HepG2 (cell line): ENCODE data around the gene STMN3. TPM values are rescaled to one million over a fixed set of nuclear protein-coding genes. Genes with fewer than 3 reads are reported as not detected.

Source experiments
- ATF7 ChIP-seq, 2 experiments: fragments of 450-650 bp in 1 of 2; sonication (generic) in 1 of 2; formaldehyde crosslinking in 1 of 2; IDR thresholded peaks; 2 replicates each; pipeline versions ENCODE4 v1.4.0 to v1.6.1; 2016 to 2020; ENCODE audit warnings: antibody characterized with exemption in 1 of 2, mild to moderate bottlenecking in 1 of 2, missing genetic modification reagents in 1 of 2
- BRD4 ChIP-seq: sonication (generic); formaldehyde crosslinking; IDR thresholded peaks from 2 replicates; pipeline ENCODE4 v1.4.0; 2020; ENCODE audit warnings: missing genetic modification reagents
- CBX5 ChIP-seq: sonication (generic); formaldehyde crosslinking; IDR thresholded peaks from 2 replicates; pipeline ENCODE4 v1.4.0; 2020; ENCODE audit warnings: missing genetic modification reagents, borderline replicate concordance
- CCAR2 ChIP-seq: fragments of 200-400 bp; formaldehyde crosslinking; optimal IDR thresholded peaks from 2 replicates; pipeline ENCODE3; 2018; ENCODE audit warnings: low read depth, mild to moderate bottlenecking, low read length, moderate library complexity
- ESRRA ChIP-seq: sonication (generic); formaldehyde crosslinking; IDR thresholded peaks from 2 replicates; pipeline ENCODE4 v1.5.1; 2020; ENCODE audit warnings: mild to moderate bottlenecking, low read depth, missing genetic modification reagents
- EZH2 ChIP-seq: conservative IDR thresholded peaks from 2 replicates; pipeline ENCODE4 v1.6.1; 2012; ENCODE audit warnings: mild to moderate bottlenecking, low read depth, low read length, moderate library complexity
- FOXM1 ChIP-seq: sonication (generic); formaldehyde crosslinking; IDR thresholded peaks from 2 replicates; pipeline ENCODE4 v1.5.0; 2020; ENCODE audit warnings: missing genetic modification reagents
- GTF3A ChIP-seq: sonication (generic); formaldehyde crosslinking; conservative IDR thresholded peaks from 2 replicates; pipeline ENCODE4 v1.4.0; 2020; ENCODE audit warnings: mild to moderate bottlenecking, missing genetic modification reagents
- KAT8 ChIP-seq: IDR thresholded peaks from 2 replicates; pipeline ENCODE4 v1.6.1; 2016; ENCODE audit warnings: missing genetic modification reagents, missing compliant biosample characterization
- NFYC ChIP-seq: IDR thresholded peaks from 2 replicates; pipeline ENCODE4 v1.6.1; 2016; ENCODE audit warnings: missing genetic modification reagents, missing compliant biosample characterization
- PHF21A ChIP-seq: sonication (generic); formaldehyde crosslinking; IDR thresholded peaks from 2 replicates; pipeline ENCODE4 v1.5.0; 2020; ENCODE audit warnings: mild to moderate bottlenecking, missing genetic modification reagents
- REL ChIP-seq: sonication (generic); formaldehyde crosslinking; conservative IDR thresholded peaks from 2 replicates; pipeline ENCODE4 v1.8.0; 2022; ENCODE audit warnings: mild to moderate bottlenecking, missing genetic modification reagents, moderate library complexity
- RNF219 ChIP-seq: sonication (generic); formaldehyde crosslinking; IDR thresholded peaks from 2 replicates; pipeline ENCODE4 v1.5.0; 2020; ENCODE audit warnings: mild to moderate bottlenecking, missing genetic modification reagents
- SIX1 ChIP-seq: sonication (generic); formaldehyde crosslinking; IDR thresholded peaks from 2 replicates; pipeline ENCODE4 v1.4.0; 2020; ENCODE audit warnings: missing genetic modification reagents, borderline replicate concordance
- TRIM24 ChIP-seq: sonication (generic); formaldehyde crosslinking; IDR thresholded peaks from 2 replicates; pipeline ENCODE4 v1.8.0; 2022; ENCODE audit warnings: mild to moderate bottlenecking, missing genetic modification reagents
- ZBTB7B ChIP-seq: sonication (generic); formaldehyde crosslinking; IDR thresholded peaks from 2 replicates; pipeline ENCODE4 v1.4.0; 2020; ENCODE audit warnings: missing genetic modification reagents
- ZEB1 ChIP-seq: IDR thresholded peaks from 2 replicates; pipeline ENCODE4 v1.6.1; 2012; ENCODE audit warnings: mild to moderate bottlenecking, low read depth, inconsistent platforms; ENCODE audit not compliant: insufficient replicate concordance
- ZNF124 ChIP-seq: sonication (generic); formaldehyde crosslinking; IDR thresholded peaks from 2 replicates; pipeline ENCODE4 v1.4.0; 2020; ENCODE audit warnings: missing genetic modification reagents
- ZNF138 ChIP-seq: sonication (generic); formaldehyde crosslinking; IDR thresholded peaks from 2 replicates; pipeline ENCODE4 v1.5.0; 2020; ENCODE audit warnings: mild to moderate bottlenecking, low read depth, missing genetic modification reagents
- ZNF264 ChIP-seq: sonication (generic); formaldehyde crosslinking; IDR thresholded peaks from 2 replicates; pipeline ENCODE4 v1.4.0; 2020; ENCODE audit warnings: missing genetic modification reagents
- ZNF713 ChIP-seq: sonication (generic); formaldehyde crosslinking; IDR thresholded peaks from 2 replicates; pipeline ENCODE4 v1.4.0; 2020; ENCODE audit warnings: mild to moderate bottlenecking, missing genetic modification reagents
- ZNF879 ChIP-seq: sonication (generic); formaldehyde crosslinking; IDR thresholded peaks from 2 replicates; pipeline ENCODE4 v1.8.1; 2023; ENCODE audit warnings: missing genetic modification reagents
- polyA plus RNA-seq, 8 experiments: library from polyadenylated mRNA; depleted of rRNA in 3 of 8; stranded (reverse) in 7 of 8; unstranded in 1 of 8; fragments of >200 nt; fragmentation: Illumina TruSeq in 4 of 8; extraction: Trizol in 4 of 8; gene quantifications; 2 replicates each; pipeline versions ENCODE4 v1.2.1 to v1.2.3, GENCODE V29; 2011 to 2016; ENCODE audit warnings: low read depth in 4 of 8, missing spikeins in 1 of 8, mixed read lengths in 1 of 8; ENCODE audit not compliant: insufficient read depth in 1 of 8
- total RNA-seq, 5 experiments: library from RNA; depleted of rRNA; stranded (reverse); fragments of >200 nt; fragmentation: Illumina TruSeq; extraction: Trizol; gene quantifications; 2 replicates each; pipeline ENCODE4 v1.2.3, GENCODE V29; 2016; ENCODE audit warnings: low read depth in 1 of 5
- TF ChIP-seq, protein P1 (sequence below): sonication (generic); formaldehyde crosslinking; IDR thresholded peaks from 2 replicates; pipeline ENCODE4 v1.5.1; 2020; ENCODE audit warnings: missing genetic modification reagents, mild to moderate bottlenecking, borderline replicate concordance
- TF ChIP-seq, protein P2 (sequence below): sonication (generic); formaldehyde crosslinking; IDR thresholded peaks from 2 replicates; pipeline ENCODE4 v1.5.0; 2020; ENCODE audit warnings: missing genetic modification reagents
- TF ChIP-seq, protein P3 (sequence below): IDR thresholded peaks from 2 replicates; pipeline ENCODE4 v1.6.1; 2016; ENCODE audit warnings: missing genetic modification reagents, missing compliant biosample characterization
- TF ChIP-seq, protein P4 (sequence below): sonication (generic); formaldehyde crosslinking; IDR thresholded peaks from 2 replicates; pipeline ENCODE4 v1.4.0; 2020; ENCODE audit warnings: missing genetic modification reagents

Gene STMN3
- total and polyA plus RNA-seq, 2 of the 13 experiments (the other 11 are each of a cell fraction or from before 2014, with no cell fraction given): 21.0 to 48.3 TPM

GRCh38 chr20:63627129-63627750 is 26.0 kb downstream of the STMN3 start (continued):
- TF ChIP-seq FOXM1 (peak; percentile 30; the same call in 1 of the 2 replicates), GTF3A (0 out of 2 replicates have a peak, but pooled peaks have one; percentile 75), CCAR2 (no peak), ZNF879 (CRISPR knock-in tag) (no peak; the same call in 1 of the 2 replicates), SIX1 (CRISPR knock-in tag) (peak; percentile 62; the same call in 1 of the 2 replicates), ZNF713 (CRISPR knock-in tag) (peak; percentile 92), BRD4 (CRISPR knock-in tag) (peak; percentile 77; the same call in 1 of the 2 replicates), CBX5 (peak; percentile 76; the same call in 1 of the 2 replicates), ZNF138 (CRISPR knock-in tag) (no peak; the same call in none of the 2 replicates), ZBTB7B (CRISPR knock-in tag) (peak; percentile 86), ZNF264 (peak; percentile 84), ZNF124 (CRISPR knock-in tag) (peak; percentile 91), ESRRA (CRISPR knock-in tag) (peak; percentile 50; the same call in 1 of the 2 replicates), RNF219 (CRISPR knock-in tag) (no peak), NFYC (CRISPR knock-in tag) (0 out of 2 replicates have a peak, but pooled peaks have one; percentile 11), TRIM24 (CRISPR knock-in tag) (no peak), ATF7 (IDR thresholded peaks at IDR 0.05) (no peak), ATF7 (CRISPR knock-in tag; IDR thresholded peaks at IDR 0.05) (peak; percentile 79; the same call in 1 of the 2 replicates), EZH2 (no peak), REL (CRISPR knock-in tag) (peak; percentile 96), PHF21A (CRISPR knock-in tag) (no peak), KAT8 (CRISPR knock-in tag) (peak; percentile 81), ZEB1 (no peak)
- TF ChIP-seq, protein P1, sequence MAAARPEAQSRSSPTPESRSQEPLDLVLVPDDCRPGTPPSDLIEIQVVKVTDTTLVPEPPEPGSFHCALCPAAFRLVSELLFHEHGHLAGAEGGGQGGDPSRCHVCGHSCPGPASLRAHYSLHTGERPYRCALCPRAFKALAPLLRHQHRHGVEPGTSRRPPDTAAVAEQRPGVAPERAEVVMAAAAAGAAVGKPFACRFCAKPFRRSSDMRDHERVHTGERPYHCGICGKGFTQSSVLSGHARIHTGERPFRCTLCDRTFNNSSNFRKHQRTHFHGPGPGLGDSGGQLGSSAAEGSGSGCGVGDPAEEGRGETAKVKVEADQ (CRISPR knock-in tag): peak; percentile 67; the same call in 1 of the 2 replicates
- TF ChIP-seq, protein P2, sequence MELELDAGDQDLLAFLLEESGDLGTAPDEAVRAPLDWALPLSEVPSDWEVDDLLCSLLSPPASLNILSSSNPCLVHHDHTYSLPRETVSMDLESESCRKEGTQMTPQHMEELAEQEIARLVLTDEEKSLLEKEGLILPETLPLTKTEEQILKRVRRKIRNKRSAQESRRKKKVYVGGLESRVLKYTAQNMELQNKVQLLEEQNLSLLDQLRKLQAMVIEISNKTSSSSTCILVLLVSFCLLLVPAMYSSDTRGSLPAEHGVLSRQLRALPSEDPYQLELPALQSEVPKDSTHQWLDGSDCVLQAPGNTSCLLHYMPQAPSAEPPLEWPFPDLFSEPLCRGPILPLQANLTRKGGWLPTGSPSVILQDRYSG: no peak
- TF ChIP-seq, protein P3, sequence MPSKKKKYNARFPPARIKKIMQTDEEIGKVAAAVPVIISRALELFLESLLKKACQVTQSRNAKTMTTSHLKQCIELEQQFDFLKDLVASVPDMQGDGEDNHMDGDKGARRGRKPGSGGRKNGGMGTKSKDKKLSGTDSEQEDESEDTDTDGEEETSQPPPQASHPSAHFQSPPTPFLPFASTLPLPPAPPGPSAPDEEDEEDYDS (CRISPR knock-in tag): peak; percentile 76
- TF ChIP-seq, protein P4, sequence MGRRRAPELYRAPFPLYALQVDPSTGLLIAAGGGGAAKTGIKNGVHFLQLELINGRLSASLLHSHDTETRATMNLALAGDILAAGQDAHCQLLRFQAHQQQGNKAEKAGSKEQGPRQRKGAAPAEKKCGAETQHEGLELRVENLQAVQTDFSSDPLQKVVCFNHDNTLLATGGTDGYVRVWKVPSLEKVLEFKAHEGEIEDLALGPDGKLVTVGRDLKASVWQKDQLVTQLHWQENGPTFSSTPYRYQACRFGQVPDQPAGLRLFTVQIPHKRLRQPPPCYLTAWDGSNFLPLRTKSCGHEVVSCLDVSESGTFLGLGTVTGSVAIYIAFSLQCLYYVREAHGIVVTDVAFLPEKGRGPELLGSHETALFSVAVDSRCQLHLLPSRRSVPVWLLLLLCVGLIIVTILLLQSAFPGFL (CRISPR knock-in tag): peak; percentile 95; the same call in 1 of the 2 replicates
